Keratinocyte (primary cell): Measurements from ENCODE around the gene ZZZ3. TPM values are rescaled to one million over a fixed set of nuclear protein-coding genes. Genes with fewer than 3 reads are reported as not detected.

Source experiments
- DNase-seq: peaks from one replicate; pipeline ENCODE4 v3.0.0-alpha.2; 2011; ENCODE audit warnings: low read depth, missing footprints, low spot score
- FAIRE-seq: peaks from 2 replicates; lab custom pipeline; 2011; peaks lifted over from hg19 to GRCh38; lab: Jason Lieb, UNC
- H2AFZ ChIP-seq: 2 replicates; pipeline ENCODE4 v1.6.0; 2012; ENCODE audit warnings: low read length, control low read depth, inconsistent platforms; ENCODE audit not compliant: control insufficient read depth
- H3K27ac ChIP-seq: 2 replicates; pipeline ENCODE4 v1.5.1; 2011; ENCODE audit warnings: low read length; ENCODE audit not compliant: control insufficient read depth, insufficient read depth
- H3K27me3 ChIP-seq: 3 replicates; pipeline ENCODE4 v1.6.0; 2011; ENCODE audit warnings: low read length; ENCODE audit not compliant: control insufficient read depth, insufficient read depth; ENCODE audit errors: extremely low read depth
- H3K36me3 ChIP-seq, 2 experiments: 2 replicates in 1 of 2; 3 replicates in 1 of 2; pipeline ENCODE4 v1.5.1; 2011; ENCODE audit warnings: low read length in 2 of 2, mild to moderate bottlenecking in 1 of 2; ENCODE audit not compliant: control insufficient read depth in 2 of 2, insufficient read depth in 2 of 2; ENCODE audit errors: extremely low read depth in 1 of 2
- H3K4me1 ChIP-seq: 3 replicates; pipeline ENCODE4 v1.5.1; 2011; ENCODE audit warnings: low read length; ENCODE audit not compliant: control insufficient read depth, insufficient read depth; ENCODE audit errors: extremely low read depth
- H3K4me2 ChIP-seq: 3 replicates; pipeline ENCODE4 v1.6.0; 2011; ENCODE audit warnings: low read depth, low read length; ENCODE audit not compliant: control insufficient read depth, insufficient read depth; ENCODE audit errors: extremely low read depth
- H3K4me3 ChIP-seq, 3 experiments: fragments of 200-600 bp in 1 of 3; sonication (generic) in 1 of 3; 2 replicates in 2 of 3; 3 replicates in 1 of 3; pipeline ENCODE4 v1.5.1; 2011 to 2016; ENCODE audit warnings: low read length in 3 of 3, mild to moderate bottlenecking in 3 of 3, control low read depth in 2 of 3, inconsistent platforms in 1 of 3, low read depth in 1 of 3, mixed read lengths in 1 of 3, mixed run types in 1 of 3, moderate library complexity in 1 of 3; ENCODE audit not compliant: control insufficient read depth in 2 of 3, insufficient read depth in 2 of 3; ENCODE audit errors: extremely low read depth in 1 of 3
- H3K79me2 ChIP-seq: 2 replicates; pipeline ENCODE4 v1.6.0; 2012; ENCODE audit warnings: low read length; ENCODE audit not compliant: control insufficient read depth, insufficient read depth
- H3K9ac ChIP-seq: 3 replicates; pipeline ENCODE4 v1.6.0; 2011; ENCODE audit warnings: low read length; ENCODE audit not compliant: control insufficient read depth, insufficient read depth; ENCODE audit errors: extremely low read depth
- H3K9me1 ChIP-seq: 3 replicates; pipeline ENCODE4 v1.6.0; 2011; ENCODE audit warnings: low read length; ENCODE audit not compliant: control insufficient read depth, insufficient read depth; ENCODE audit errors: extremely low read depth
- H3K9me3 ChIP-seq: 2 replicates; pipeline ENCODE4 v1.5.1; 2012; ENCODE audit warnings: low read depth, low read length; ENCODE audit not compliant: control insufficient read depth
- H4K20me1 ChIP-seq: 3 replicates; pipeline ENCODE4 v1.6.0; 2011; ENCODE audit warnings: low read length; ENCODE audit not compliant: control insufficient read depth, insufficient read depth; ENCODE audit errors: extremely low read depth
- CTCF ChIP-seq, 3 experiments: IDR thresholded peaks in 1 of 3; conservative IDR thresholded peaks in 1 of 3; optimal IDR thresholded peaks in 1 of 3; 2 replicates in 2 of 3; 3 replicates in 1 of 3; pipeline versions ENCODE3 to v1.5.1; 2011; ENCODE audit warnings: low read length in 3 of 3, mild to moderate bottlenecking in 3 of 3, moderate library complexity in 2 of 3, control low read depth in 1 of 3, inconsistent platforms in 1 of 3; ENCODE audit not compliant: insufficient read depth in 2 of 3; ENCODE audit errors: extremely low read depth in 1 of 3
- EZH2 ChIP-seq: IDR thresholded peaks from one replicate; pipeline ENCODE4 v1.6.1; 2012; ENCODE audit warnings: inconsistent platforms, mild to moderate bottlenecking, low read length, moderate library complexity
- dilution Hi-C: fragments of 300-500 bp; cut with MboI; formaldehyde crosslinking; loops from one replicate; pipeline ENCODE4 v1.7.0; 2020; ENCODE audit warnings: low sequenced_read_pairs; ENCODE audit not compliant: extremely low pct_ligation_motif_present
- polyA plus RNA-seq, 5 experiments: library from polyadenylated mRNA; depleted of rRNA in 3 of 5; stranded (reverse) in 3 of 5; stranded (forward) in 1 of 5; unstranded in 1 of 5; fragments of >200 nt; gene quantifications; 1 replicate in 1 of 5; 2 replicates in 3 of 5; 3 replicates in 1 of 5; pipeline versions ENCODE4 v1.2.1 to v1.2.3, GENCODE V29; 2011 to 2012; ENCODE audit warnings: missing spikeins in 2 of 5, low read depth in 1 of 5, low replicate concordance in 1 of 5

ZZZ3 gene
- polyA plus RNA-seq, 1 donor (not counting 4 experiments of a cell fraction or from before 2014, with no cell fraction given): 30.6 TPM

DNA sequence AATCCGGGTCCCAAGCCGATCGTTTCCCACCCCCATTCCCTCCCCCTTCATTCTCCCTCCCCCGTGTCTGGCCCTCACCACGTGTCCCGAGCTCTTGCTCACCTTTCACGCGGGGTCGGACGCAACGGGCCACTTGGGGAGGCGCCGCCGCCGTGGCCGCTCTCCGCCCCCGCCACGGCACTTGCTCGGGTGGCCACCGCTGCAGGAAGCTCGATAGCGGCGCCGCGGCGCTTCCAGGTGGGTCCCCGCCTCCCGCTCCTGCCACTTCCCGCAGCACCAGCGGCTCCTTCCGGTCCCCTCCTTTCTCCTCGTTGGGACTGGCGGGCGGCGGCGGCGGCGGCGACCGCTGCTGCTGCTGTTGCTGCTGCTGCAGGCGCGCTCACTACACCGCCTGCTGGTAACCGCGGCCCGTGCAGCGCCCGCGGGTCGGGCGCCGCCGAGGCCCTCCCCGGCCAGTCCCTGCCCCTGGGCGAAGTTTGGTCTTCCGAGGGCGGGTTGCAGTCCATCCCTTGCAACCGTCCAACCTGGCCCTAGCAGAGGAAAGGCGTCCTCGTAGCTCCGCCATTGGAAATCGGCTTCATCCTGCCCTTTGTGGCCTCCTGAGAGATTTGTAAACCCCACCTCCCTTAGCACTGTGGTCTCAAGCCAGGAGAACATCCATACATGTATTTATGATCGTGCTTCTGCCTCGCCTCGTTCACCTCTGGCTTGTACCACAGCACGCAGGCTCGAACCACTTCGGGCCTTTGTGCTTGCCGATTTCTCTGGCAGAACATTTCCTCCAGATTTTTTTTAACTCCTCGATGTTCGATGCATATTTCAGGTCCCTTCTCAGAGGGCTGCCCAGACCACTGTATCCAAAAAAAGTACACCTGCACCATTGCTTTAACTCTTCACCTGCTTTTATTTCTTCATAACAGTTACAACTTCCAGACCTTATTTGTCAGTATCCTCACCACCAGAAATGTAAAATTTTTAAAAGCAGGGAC is 996 bp upstream of the ZZZ3 start:
- no peaks in the 10 kb centered on the region for H3K9me3 ChIP-seq
- dilution Hi-C loops: no loop called here
- H3K4me3 ChIP-seq: peak overlapping the region; percentile 63 to 99 (median 69)
- peak overlapping the region; percentile 71 for H3K4me2 ChIP-seq
- H3K27me3 ChIP-seq: no peaks in the 10 kb centered on the region
- peaks cover 40% of the 10 kb centered on the region for H3K79me2 ChIP-seq
- H2AFZ ChIP-seq: peak overlapping the region; percentile 87
- H3K9me1 ChIP-seq: no peaks in the 10 kb centered on the region
- H3K9ac ChIP-seq: peak overlapping the region; percentile 91
- H4K20me1 ChIP-seq: peaks cover 4% of the 10 kb centered on the region
- FAIRE-seq (no peak), DNase-seq (peak; percentile 44)
- peaks cover 20% of the 10 kb centered on the region for H3K4me1 ChIP-seq
- H3K36me3 ChIP-seq: no peaks in the 10 kb centered on the region
- H3K27ac ChIP-seq: peak overlapping the region; percentile 96
- TF ChIP-seq CTCF (optimal IDR thresholded peaks at IDR 0.05 in 1 of 3, IDR thresholded peaks at IDR 0.05 in 1 of 3, conservative IDR thresholded peaks at IDR 0.05 in 1 of 3; ENCODE audit: extremely low read depth in 1 of 3, insufficient read depth in 2 of 3, low read length in 3 of 3) (peak; percentile 63 to 87 (median 68)), EZH2 (no peak)

GRCh38 chr1:77680173-77680572 is 2.3 kb downstream of the ZZZ3 start:
- H3K4me1 ChIP-seq: peaks cover 20% of the 10 kb centered on the region
- peaks cover 73% of the 10 kb centered on the region for H3K79me2 ChIP-seq
- no peak overlapping the region for H3K27ac ChIP-seq
- dilution Hi-C loops: no loop called here
- DNase-seq (no peak), FAIRE-seq (no peak)
- no peak for TF ChIP-seq CTCF (optimal IDR thresholded peaks at IDR 0.05 in 1 of 3, IDR thresholded peaks at IDR 0.05 in 1 of 3, conservative IDR thresholded peaks at IDR 0.05 in 1 of 3; ENCODE audit: extremely low read depth in 1 of 3, insufficient read depth in 2 of 3, low read length in 3 of 3)
- no peak for TF ChIP-seq EZH2
- no peaks in the 10 kb centered on the region for H3K9me1 ChIP-seq
- H3K9me3 ChIP-seq: no peaks in the 10 kb centered on the region
- no peak overlapping the region for H2AFZ ChIP-seq
- no peak overlapping the region for H3K9ac ChIP-seq
- H3K27me3 ChIP-seq: no peaks in the 10 kb centered on the region
- H4K20me1 ChIP-seq: peaks cover 4% of the 10 kb centered on the region
- H3K36me3 ChIP-seq: peaks cover 0 to 4% of the 10 kb centered on the region in 2 experiments
- peak overlapping the region; percentile 91 for H3K4me2 ChIP-seq
- H3K4me3 ChIP-seq: no peak overlapping the region
